Loucy (cell line): Measurements from ENCODE around the gene TNNT3.

Experiments used
- H2AFZ ChIP-seq: fragments of 200-600 bp; sonication (generic); 2 replicates; pipeline ENCODE4 v1.6.0; 2016; ENCODE audit warnings: antibody characterized with exemption, mild to moderate bottlenecking, low read length, moderate library complexity
- H3F3A ChIP-seq: fragments of 200-600 bp; 2 replicates; pipeline ENCODE4 v1.6.0; 2016; ENCODE audit warnings: antibody characterized with exemption, low read depth, mild to moderate bottlenecking
- H3K27me3 ChIP-seq: fragments of 200-600 bp; sonication (generic); 2 replicates; pipeline ENCODE4 v1.6.1; 2014; ENCODE audit warnings: low read length, mild to moderate bottlenecking; ENCODE audit not compliant: insufficient read depth, poor library complexity, severe bottlenecking
- H3K36me3 ChIP-seq: fragments of 200-600 bp; sonication (generic); 2 replicates; pipeline ENCODE4 v1.6.1; 2016; ENCODE audit warnings: low read length; ENCODE audit not compliant: insufficient read depth
- H3K4me1 ChIP-seq: fragments of 200-600 bp; sonication (generic); 2 replicates; pipeline ENCODE4 v1.5.1; 2014; ENCODE audit warnings: low read length, mild to moderate bottlenecking; ENCODE audit not compliant: insufficient read depth, poor library complexity, severe bottlenecking
- H3K4me2 ChIP-seq: fragments of 200-600 bp; sonication (generic); 2 replicates; pipeline ENCODE4 v1.6.0; 2014; ENCODE audit warnings: antibody characterized with exemption, low read length, low read depth, mild to moderate bottlenecking; ENCODE audit not compliant: poor library complexity, severe bottlenecking
- H3K4me3 ChIP-seq: fragments of 200-600 bp; sonication (generic); 2 replicates; pipeline ENCODE4 v1.5.1; 2014; ENCODE audit warnings: low read length, mild to moderate bottlenecking, mixed read lengths; ENCODE audit not compliant: poor library complexity, severe bottlenecking
- H3K79me2 ChIP-seq: fragments of 200-600 bp; sonication (generic); 2 replicates; pipeline ENCODE4 v1.6.1; 2014; ENCODE audit warnings: low read length; ENCODE audit not compliant: insufficient read depth
- H3K9ac ChIP-seq: fragments of 200-600 bp; sonication (generic); 2 replicates; pipeline ENCODE4 v1.6.0; 2014; ENCODE audit warnings: mild to moderate bottlenecking, low read depth, low read length, moderate library complexity; ENCODE audit not compliant: poor library complexity, severe bottlenecking
- H3K9me2 ChIP-seq: fragments of 200-600 bp; sonication (generic); replicated peaks from 2 replicates; pipeline ENCODE4 v1.6.1; 2016; ENCODE audit warnings: low read depth, low read length, mixed read lengths
- H3K9me3 ChIP-seq: fragments of 200-600 bp; sonication (generic); 2 replicates; pipeline ENCODE4 v1.6.1; 2014; ENCODE audit warnings: mild to moderate bottlenecking, antibody characterized with exemption, low read length, low read depth; ENCODE audit not compliant: insufficient read depth
- H4K20me1 ChIP-seq: fragments of 200-600 bp; sonication (generic); 2 replicates; pipeline ENCODE4 v1.6.0; 2014; ENCODE audit warnings: antibody characterized with exemption, low read length, mild to moderate bottlenecking; ENCODE audit not compliant: insufficient read depth, poor library complexity, severe bottlenecking
- EZH2phosphoT487 ChIP-seq: fragments of 200-600 bp; IDR thresholded peaks from 2 replicates; pipeline ENCODE4 v1.6.1; 2018; ENCODE audit warnings: antibody characterized with exemption, mild to moderate bottlenecking, moderate library complexity, borderline replicate concordance
- TF ChIP-seq, protein P1 (sequence below): fragments of 200-600 bp; sonication (generic); conservative IDR thresholded peaks from 2 replicates; pipeline ENCODE4 v1.5.1; 2014; ENCODE audit warnings: mild to moderate bottlenecking, antibody characterized with exemption, low read length

TNNT3 gene

DNA sequence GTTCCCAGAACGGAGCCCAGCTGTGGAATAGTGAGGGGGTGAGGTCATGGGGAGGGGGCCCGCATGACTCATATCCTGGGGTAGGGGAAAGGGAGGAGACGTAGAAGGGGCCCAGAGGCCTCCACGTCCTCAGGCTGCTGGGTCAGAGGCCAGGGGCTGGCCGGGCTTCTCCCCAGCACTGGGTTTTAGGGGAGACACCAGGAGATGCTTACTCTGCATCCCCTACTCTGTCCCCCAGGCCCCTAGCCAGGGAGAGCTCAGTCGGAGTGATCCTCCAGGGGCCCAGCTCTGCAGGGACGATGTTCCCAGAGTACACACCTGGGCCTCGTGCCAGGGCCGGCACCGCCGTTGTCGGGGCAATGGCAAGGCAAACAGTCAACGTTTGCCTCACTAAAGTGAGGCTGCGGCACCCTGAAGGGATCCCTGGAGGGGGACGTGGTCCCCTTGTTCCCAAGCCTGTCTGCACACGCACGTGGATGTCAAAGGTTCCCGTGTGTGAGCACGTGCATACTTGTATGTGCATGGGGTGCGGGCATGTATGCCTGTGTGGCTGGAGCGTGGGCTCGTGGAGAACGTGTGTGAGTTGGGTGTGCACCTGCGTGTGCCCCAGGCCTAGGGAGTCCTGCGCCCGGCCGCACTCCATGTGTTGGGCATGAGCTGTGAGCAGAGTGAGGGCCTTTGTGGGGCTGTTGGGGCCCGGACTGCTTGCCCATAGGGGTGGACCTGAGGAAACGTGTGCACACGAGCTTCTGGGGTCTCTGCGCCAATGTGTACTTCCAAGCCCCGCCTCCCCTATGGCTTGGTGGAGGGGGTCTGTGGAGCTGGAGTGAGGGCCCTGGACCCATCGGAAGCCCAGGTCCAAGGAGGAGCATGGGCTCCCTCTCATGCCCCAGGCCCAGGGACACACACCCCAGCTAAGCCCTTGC is 42.0 kb upstream of the TNNT3 start:
- Histone ChIP-seq H3K4me1 (no peaks in the 10 kb centered on the region), H3K36me3 (no peaks in the 10 kb centered on the region), H2AFZ (no peak overlapping the region), H3K9me3 (no peaks in the 10 kb centered on the region), H3K79me2 (peaks cover 7% of the 10 kb centered on the region; the same call in 1 of the 2 replicates), H3K9me2 (no peaks in the 10 kb centered on the region), H3K4me3 (no peak overlapping the region), H3F3A (no peaks in the 10 kb centered on the region), H3K4me2 (no peak overlapping the region), H4K20me1 (peaks cover 4% of the 10 kb centered on the region), H3K27me3 (no peaks in the 10 kb centered on the region), H3K9ac (no peak overlapping the region)
- TF ChIP-seq EZH2phosphoT487: no peak
- TF ChIP-seq, protein P1, sequence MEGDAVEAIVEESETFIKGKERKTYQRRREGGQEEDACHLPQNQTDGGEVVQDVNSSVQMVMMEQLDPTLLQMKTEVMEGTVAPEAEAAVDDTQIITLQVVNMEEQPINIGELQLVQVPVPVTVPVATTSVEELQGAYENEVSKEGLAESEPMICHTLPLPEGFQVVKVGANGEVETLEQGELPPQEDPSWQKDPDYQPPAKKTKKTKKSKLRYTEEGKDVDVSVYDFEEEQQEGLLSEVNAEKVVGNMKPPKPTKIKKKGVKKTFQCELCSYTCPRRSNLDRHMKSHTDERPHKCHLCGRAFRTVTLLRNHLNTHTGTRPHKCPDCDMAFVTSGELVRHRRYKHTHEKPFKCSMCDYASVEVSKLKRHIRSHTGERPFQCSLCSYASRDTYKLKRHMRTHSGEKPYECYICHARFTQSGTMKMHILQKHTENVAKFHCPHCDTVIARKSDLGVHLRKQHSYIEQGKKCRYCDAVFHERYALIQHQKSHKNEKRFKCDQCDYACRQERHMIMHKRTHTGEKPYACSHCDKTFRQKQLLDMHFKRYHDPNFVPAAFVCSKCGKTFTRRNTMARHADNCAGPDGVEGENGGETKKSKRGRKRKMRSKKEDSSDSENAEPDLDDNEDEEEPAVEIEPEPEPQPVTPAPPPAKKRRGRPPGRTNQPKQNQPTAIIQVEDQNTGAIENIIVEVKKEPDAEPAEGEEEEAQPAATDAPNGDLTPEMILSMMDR: no peak

DNA sequence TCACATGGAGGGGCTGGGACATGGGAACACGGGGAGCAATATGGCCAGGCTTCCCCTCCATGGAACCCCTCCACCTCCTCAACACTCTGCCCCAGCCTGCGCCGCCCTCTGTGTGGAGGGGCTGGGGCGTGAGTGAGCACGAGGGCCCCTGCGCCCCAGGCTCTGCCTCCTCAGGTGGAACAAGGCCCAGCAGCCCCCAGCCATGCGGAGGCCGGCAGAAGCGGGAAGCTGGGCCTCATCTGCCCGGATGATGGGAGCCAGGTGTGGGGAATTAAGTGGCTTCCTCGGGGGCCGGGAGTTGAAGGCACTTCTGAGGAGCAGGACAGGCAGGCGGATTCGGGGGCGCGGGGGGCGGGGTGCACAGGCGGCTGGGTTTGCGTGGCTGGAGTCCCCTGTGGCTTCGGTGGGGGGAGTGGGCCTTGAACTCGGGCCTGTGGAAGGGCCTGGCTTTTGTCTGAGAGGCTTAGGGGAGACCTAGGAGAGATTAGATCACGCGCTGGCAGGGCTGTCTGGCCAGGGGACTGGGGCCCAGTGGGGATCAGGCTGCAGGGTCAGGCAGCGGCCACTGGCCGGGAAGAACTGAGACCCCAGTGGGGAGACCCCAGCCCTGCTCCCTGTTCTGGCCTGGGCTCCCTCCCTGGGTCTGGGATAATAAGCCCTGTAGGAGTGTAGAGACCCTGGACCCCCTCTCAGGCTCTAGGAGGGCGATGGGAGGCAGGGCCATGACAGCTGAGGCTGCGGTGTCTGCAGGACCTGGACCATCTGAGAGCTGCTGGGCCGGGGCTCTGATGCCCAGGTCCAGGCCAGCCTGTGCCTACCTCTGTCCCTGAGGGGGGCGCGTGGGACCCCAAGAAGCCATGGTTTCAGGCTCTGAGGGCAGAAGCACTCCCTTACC is 41.1 kb upstream of the TNNT3 start:
- Histone ChIP-seq H2AFZ (no peak overlapping the region), H3K9me2 (no peaks in the 10 kb centered on the region), H3K36me3 (peaks cover 3% of the 10 kb centered on the region; the same call in 1 of the 2 replicates), H3K4me1 (peaks cover 8% of the 10 kb centered on the region), H3K79me2 (peaks cover 7% of the 10 kb centered on the region; the same call in 1 of the 2 replicates), H3K27me3 (no peaks in the 10 kb centered on the region), H3K9me3 (no peaks in the 10 kb centered on the region), H4K20me1 (peaks cover 4% of the 10 kb centered on the region), H3K9ac (no peak overlapping the region), H3K4me2 (no peak overlapping the region), H3K4me3 (no peak overlapping the region), H3F3A (no peaks in the 10 kb centered on the region)
- TF ChIP-seq EZH2phosphoT487: no peak
- TF ChIP-seq, protein P1: no peak

DNA sequence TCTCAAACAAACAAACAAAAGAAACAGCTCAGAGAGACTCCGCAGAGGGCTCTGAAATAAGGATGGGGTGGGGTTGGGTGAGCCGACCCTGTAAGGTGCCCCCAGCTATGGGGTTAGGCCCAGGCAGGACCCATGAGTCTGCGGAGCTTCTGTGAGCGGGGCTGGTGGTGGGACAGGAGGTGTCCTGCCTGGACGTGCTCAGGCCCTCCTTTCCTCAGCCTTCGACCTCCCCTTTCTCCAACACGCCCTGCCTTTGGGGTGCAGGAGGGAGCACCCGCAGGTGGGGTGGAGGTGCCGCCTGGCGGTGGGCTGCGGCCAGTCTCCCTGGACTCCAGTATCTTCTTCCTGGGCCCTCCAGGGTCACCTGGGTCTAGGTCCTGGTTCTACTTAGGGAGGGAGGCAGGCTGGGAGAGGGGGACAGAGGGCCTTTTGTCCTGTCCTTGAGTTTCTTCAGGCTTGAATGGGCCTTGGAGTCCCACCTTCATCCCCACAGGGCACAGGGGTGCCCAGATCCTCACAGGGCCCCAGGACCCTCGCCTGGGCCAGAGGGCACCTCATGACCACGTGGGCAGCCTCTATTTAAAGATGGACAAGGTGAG is 40.1 kb upstream of the TNNT3 start:
- H3K4me1 ChIP-seq: peaks cover 8% of the 10 kb centered on the region
- peaks cover 4% of the 10 kb centered on the region for H4K20me1 ChIP-seq
- no peak for TF ChIP-seq EZH2phosphoT487
- TF ChIP-seq, protein P1: no peak
- H3K9me3 ChIP-seq: no peaks in the 10 kb centered on the region
- no peaks in the 10 kb centered on the region for H3K27me3 ChIP-seq
- no peaks in the 10 kb centered on the region for H3K9me2 ChIP-seq
- H3K4me2 ChIP-seq: no peak overlapping the region
- no peak overlapping the region for H3K4me3 ChIP-seq
- no peak overlapping the region for H3K9ac ChIP-seq
- H2AFZ ChIP-seq: no peak overlapping the region
- H3K36me3 ChIP-seq: peaks cover 8% of the 10 kb centered on the region; the same call in 1 of the 2 replicates
- H3K79me2 ChIP-seq: peaks cover 7% of the 10 kb centered on the region; the same call in 1 of the 2 replicates
- no peaks in the 10 kb centered on the region for H3F3A ChIP-seq
